Thyroid gland (tissue), 4 donors: Measurements from ENCODE around the gene CD274. TPM values are rescaled to one million over a fixed set of nuclear protein-coding genes. Genes with fewer than 3 reads are reported as not detected.

Experiments used
- DNase-seq, 2 donors: peaks; one replicate each; pipeline ENCODE4 v3.0.0-alpha.2; 2019
- H3K27ac ChIP-seq, 3 donors: fragments of 200-600 bp; sonication (generic); 1 replicate in 2 of 3; 2 replicates in 1 of 3; pipeline ENCODE4 v1.5.1; 2016 to 2019; ENCODE audit warnings: mild to moderate bottlenecking in 1 of 3, moderate library complexity in 1 of 3
- H3K27me3 ChIP-seq: fragments of 200-600 bp; sonication (generic); one replicate; pipeline ENCODE4 v1.5.1; 2019
- H3K36me3 ChIP-seq, 2 donors: fragments of 200-600 bp; sonication (generic); one replicate each; pipeline ENCODE4 v1.5.1; 2016 to 2019
- H3K4me1 ChIP-seq, 2 donors: fragments of 200-600 bp; sonication (generic); one replicate each; pipeline ENCODE4 v1.5.1; 2017 to 2019
- H3K4me3 ChIP-seq, 3 donors: fragments of 200-600 bp; sonication (generic); replicated peaks in 1 of 3; 1 replicate in 2 of 3; 2 replicates in 1 of 3; pipeline ENCODE4 v1.5.1; 2016; ENCODE audit warnings: mild to moderate bottlenecking in 1 of 3
- H3K9me3 ChIP-seq: fragments of 200-600 bp; sonication (generic); one replicate; pipeline ENCODE4 v1.5.1; 2017
- POLR2A ChIP-seq, 2 donors: fragments of 450-650 bp; IDR thresholded peaks; one replicate each; pipeline ENCODE4 v1.6.1; 2017; ENCODE audit warnings: antibody characterized with exemption in 2 of 2, mild to moderate bottlenecking in 2 of 2, moderate library complexity in 1 of 2
- WGBS, 2 donors: methylation state at CpG; one replicate each; pipeline ENCODE4 v1.1.5; 2017; 5-methylcytosine and 5-hydroxymethylcytosine counted together
- intact Hi-C: fragments of 100-400 bp; cut with DNase I; formaldehyde crosslinking; loops from one replicate; pipeline ENCODE4 v1.15.1; 2023
- total RNA-seq, 4 donors: library from RNA; depleted of rRNA; stranded (reverse); fragments of >200 nt; gene quantifications; one replicate each; pipeline ENCODE4 v1.2.3, GENCODE V29; 2016
- TF ChIP-seq, protein P1 (sequence below), 6 experiments: fragments of 200-600 bp in 3 of 6; fragments of 450-650 bp in 3 of 6; sonication (generic) in 3 of 6; IDR thresholded peaks; one replicate each; pipeline ENCODE4 v1.5.1; 2016 to 2019; ENCODE audit warnings: antibody characterized with exemption in 6 of 6, mild to moderate bottlenecking in 2 of 6, inconsistent platforms in 1 of 6, moderate library complexity in 1 of 6

CD274 gene
- total RNA-seq, 4 donors from 2014 or later: 3.0 to 6.5 (median 4.9) TPM

DNA sequence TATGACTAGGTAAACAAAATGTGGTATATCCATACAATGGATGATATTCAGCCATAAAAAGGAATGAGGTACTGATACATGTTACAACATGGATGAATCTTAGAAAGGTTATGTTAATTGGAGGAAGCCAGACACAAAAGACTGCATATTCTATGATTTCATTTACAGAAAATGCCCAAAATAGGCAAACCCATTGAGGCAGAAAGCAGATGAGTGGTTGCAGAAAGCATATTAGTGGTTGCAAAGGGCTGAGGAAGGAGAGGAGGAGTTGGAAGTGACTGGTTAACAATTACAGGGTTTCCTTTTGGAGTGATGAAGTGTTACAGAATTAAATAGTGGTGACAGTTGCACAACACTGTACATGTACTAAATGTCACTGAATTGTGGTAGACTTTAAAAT lies 30.4 kb upstream of the CD274 start:
- Histone ChIP-seq H3K27ac (no peak overlapping the region), H3K9me3 (no peaks in the 10 kb centered on the region), H3K4me1 (no peaks in the 10 kb centered on the region), H3K36me3 (no peaks in the 10 kb centered on the region), H3K4me3 (no peak overlapping the region), H3K27me3 (no peaks in the 10 kb centered on the region)
- intact Hi-C loops: loop anchor here (10.0 kb wide), 1 partner anchor 655 kb away; no protein-coding TSS in a partner anchor
- DNase-seq: no peak
- no peak for TF ChIP-seq POLR2A (IDR thresholded peaks at IDR 0.05)
- TF ChIP-seq, protein P1, sequence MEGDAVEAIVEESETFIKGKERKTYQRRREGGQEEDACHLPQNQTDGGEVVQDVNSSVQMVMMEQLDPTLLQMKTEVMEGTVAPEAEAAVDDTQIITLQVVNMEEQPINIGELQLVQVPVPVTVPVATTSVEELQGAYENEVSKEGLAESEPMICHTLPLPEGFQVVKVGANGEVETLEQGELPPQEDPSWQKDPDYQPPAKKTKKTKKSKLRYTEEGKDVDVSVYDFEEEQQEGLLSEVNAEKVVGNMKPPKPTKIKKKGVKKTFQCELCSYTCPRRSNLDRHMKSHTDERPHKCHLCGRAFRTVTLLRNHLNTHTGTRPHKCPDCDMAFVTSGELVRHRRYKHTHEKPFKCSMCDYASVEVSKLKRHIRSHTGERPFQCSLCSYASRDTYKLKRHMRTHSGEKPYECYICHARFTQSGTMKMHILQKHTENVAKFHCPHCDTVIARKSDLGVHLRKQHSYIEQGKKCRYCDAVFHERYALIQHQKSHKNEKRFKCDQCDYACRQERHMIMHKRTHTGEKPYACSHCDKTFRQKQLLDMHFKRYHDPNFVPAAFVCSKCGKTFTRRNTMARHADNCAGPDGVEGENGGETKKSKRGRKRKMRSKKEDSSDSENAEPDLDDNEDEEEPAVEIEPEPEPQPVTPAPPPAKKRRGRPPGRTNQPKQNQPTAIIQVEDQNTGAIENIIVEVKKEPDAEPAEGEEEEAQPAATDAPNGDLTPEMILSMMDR (IDR thresholded peaks at IDR 0.05): no peak

DNA sequence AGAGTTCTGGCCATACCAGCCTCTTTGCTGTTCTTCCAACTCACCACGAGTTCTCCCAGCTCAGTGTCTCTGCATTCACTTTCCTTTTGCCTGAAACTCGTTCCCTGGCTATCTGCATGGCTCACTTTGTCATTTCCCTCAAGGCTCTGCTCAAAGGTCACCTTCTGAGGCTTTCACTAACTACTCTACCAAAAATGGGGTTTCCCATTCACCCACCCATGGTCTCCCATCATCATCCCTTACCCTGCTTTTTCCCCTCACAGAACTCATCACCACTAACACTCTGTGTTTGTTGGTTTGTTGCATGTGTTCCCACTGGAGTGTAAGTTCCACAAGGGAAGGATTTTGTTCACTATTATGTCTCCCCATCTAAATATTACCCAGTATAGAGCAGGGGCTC lies 29.2 kb upstream of the CD274 start:
- intact Hi-C loops: loop anchor here (10.0 kb wide), 1 partner anchor 656 kb away; no protein-coding TSS in a partner anchor
- H3K4me3 ChIP-seq: no peak overlapping the region
- H3K27me3 ChIP-seq: no peaks in the 10 kb centered on the region
- no peaks in the 10 kb centered on the region for H3K4me1 ChIP-seq
- 88 to 89% methylated on average over 2 of the region's 2 CpGs for WGBS, 2 donors
- no peak for TF ChIP-seq POLR2A (IDR thresholded peaks at IDR 0.05)
- TF ChIP-seq, protein P1 (IDR thresholded peaks at IDR 0.05): no peak
- DNase-seq: no peak
- no peaks in the 10 kb centered on the region for H3K36me3 ChIP-seq
- no peak overlapping the region for H3K27ac ChIP-seq
- H3K9me3 ChIP-seq: no peaks in the 10 kb centered on the region

DNA sequence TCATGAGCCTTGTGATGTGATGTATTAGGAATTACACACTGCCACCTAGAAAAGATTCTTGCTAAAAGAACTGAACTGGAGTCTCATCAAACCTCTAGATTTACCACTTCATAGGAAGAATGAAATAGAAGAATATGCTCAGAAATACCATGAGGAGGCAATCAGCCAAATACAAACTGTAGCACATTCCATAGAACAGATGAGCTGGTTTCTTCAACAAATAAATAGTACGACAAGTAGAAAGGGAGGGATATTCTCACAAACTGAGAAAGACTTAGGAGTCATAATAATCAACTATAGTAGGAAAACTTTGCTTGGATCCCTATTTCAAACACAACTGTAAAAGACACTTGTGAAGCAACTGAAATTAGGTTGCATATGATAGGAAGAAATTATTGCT lies 28.1 kb upstream of the CD274 start:
- TF ChIP-seq, protein P1 (IDR thresholded peaks at IDR 0.05): no peak
- H3K27me3 ChIP-seq: no peaks in the 10 kb centered on the region
- 88 to 94% methylated on average over 1 of the region's 1 CpG for WGBS, 2 donors
- no peaks in the 10 kb centered on the region for H3K4me1 ChIP-seq
- no peak for DNase-seq
- no peaks in the 10 kb centered on the region for H3K9me3 ChIP-seq
- no peak overlapping the region for H3K4me3 ChIP-seq
- intact Hi-C loops: loop anchor here (10.0 kb wide), 1 partner anchor 657 kb away; no protein-coding TSS in a partner anchor
- no peak overlapping the region for H3K27ac ChIP-seq
- H3K36me3 ChIP-seq: no peaks in the 10 kb centered on the region

DNA sequence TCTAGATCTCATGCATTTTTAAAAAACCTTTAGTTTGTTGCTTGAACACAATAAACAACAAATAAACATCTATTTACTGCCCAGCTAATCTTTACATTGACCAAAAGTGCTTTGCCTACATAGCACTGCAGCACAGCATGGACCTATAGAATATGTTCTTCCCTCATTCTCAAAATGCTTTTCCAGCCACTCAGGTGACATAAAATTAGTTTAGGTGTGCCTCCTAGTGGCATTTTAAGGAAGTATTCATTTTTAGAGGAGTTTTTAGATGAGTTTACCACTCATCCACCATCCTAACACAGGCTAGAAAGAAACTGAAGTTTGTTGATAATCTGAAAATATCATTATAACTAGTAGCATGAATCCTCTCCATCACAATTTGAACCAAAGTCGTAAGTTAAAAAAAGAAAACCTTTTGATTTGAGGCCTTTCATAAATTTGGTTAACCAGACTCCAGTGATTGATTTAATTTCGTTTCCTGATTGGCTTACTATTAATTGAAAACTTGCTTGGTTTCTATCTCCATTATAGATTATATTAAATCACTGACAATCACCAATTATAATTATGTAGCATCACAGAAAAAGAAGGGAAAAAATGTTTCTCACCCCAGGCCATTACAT lies 25.2 kb upstream of the CD274 start:
- Histone ChIP-seq H3K27ac (no peak overlapping the region), H3K9me3 (no peaks in the 10 kb centered on the region), H3K36me3 (no peaks in the 10 kb centered on the region), H3K4me1 (no peaks in the 10 kb centered on the region), H3K4me3 (no peak overlapping the region), H3K27me3 (no peaks in the 10 kb centered on the region)
- no peak for TF ChIP-seq POLR2A (IDR thresholded peaks at IDR 0.05)
- TF ChIP-seq, protein P1 (IDR thresholded peaks at IDR 0.05): peak in 4 of 6 experiments; percentile 10 to 36 (median 24)
- DNase-seq: no peak
- 94% methylated on average over 2 of the region's 2 CpGs for WGBS, 2 donors
- intact Hi-C loops: loop anchor here (10.0 kb wide), 1 partner anchor 660 kb away; no protein-coding TSS in a partner anchor

DNA sequence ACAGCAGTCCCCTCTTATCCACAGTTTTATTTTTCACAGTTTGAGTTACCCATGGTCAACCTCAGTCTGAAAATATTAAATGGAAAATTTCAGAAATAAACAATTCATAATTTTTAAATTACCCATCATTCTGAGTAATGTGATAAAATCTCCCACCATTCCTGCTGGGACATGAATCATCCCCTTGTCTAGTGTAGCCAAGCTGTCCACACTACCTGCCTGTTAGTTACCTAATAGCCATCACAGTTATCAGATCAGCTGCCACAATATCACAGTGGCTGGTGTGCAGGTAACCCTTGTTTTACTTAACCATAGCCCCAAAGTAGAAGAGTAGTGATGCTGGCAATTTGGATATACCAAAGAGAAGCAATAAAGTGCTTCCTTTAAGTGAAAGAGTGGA lies 23.3 kb upstream of the CD274 start:
- no peaks in the 10 kb centered on the region for H3K27me3 ChIP-seq
- TF ChIP-seq, protein P1 (IDR thresholded peaks at IDR 0.05): no peak
- TF ChIP-seq POLR2A (IDR thresholded peaks at IDR 0.05): no peak
- H3K27ac ChIP-seq: no peak overlapping the region
- DNase-seq: no peak
- H3K4me1 ChIP-seq: no peaks in the 10 kb centered on the region
- no peaks in the 10 kb centered on the region for H3K9me3 ChIP-seq
- no peaks in the 10 kb centered on the region for H3K36me3 ChIP-seq
- intact Hi-C loops: loop anchor here (10.0 kb wide), 1 partner anchor 662 kb away; no protein-coding TSS in a partner anchor
- no peak overlapping the region for H3K4me3 ChIP-seq
